ENCODE measurements around the gene TIAM1. TPM values are rescaled to one million over a fixed set of nuclear protein-coding genes. Genes with fewer than 3 reads are reported as not detected.

The TIAM1 gene
- total RNA-seq, 2 experiments from 2014 or later, result 34.9 to 38.5 TPM

DNA sequence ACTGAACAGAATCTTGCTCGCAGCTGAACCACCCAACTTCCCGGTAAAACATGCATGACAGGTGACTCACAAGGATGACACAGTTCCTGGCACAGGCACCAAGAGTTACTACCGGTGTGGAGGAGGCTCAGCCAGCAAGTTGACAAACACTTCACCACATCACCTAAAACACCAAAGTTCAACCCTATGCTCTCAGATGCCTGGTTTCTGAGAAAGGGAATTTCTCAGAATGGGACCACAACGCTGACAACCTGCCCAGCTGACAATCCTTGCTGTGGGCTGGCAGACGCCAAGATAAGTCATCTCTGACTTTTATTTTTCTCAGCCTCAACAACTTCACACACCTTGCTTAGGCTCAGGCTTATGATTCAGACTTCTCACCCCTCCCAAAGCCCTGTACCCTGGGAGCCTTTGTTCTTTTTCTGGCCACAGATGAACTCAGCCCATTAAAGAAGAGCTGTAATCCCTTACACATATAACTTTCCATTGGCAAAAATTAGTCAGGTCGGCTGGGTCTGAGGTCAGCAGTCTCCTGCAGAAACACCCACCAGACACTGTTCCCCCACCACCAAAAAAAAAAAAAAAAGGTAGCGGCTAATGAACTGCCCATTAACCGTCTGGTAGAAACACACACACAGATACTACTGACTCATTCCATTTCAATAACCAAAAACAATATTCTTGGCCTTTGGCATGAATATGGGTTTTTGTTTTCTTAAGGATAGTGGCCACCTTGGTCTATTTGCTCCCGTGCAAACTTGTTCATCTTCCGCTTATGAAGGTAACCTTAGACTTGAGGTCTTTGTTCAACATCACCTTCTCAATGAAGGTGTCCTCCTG is 10.8 kb upstream of the TIAM1 start:
- H3K27ac Mint-ChIP-seq, result peak overlapping the region; percentile 74
- intact Hi-C loops (cut with micrococcal nuclease), result loop anchor here (2.0 to 5.0 kb wide), 2 partner anchors 28 to 158 kb away; no protein-coding TSS in a partner anchor
- peaks cover 9% of the 10 kb centered on the region for H3K36me3 Mint-ChIP-seq (ENCODE audit: low read depth)
- POLR2A ChIA-PET, result interaction anchor here (0.6 to 3.6 kb wide), 10 partner anchors 9 to 174 kb away, joined by 3 to 26 read pairs (median 4); partner anchors contain the start of gene TIAM1
- TF ChIP-seq, protein P1, sequence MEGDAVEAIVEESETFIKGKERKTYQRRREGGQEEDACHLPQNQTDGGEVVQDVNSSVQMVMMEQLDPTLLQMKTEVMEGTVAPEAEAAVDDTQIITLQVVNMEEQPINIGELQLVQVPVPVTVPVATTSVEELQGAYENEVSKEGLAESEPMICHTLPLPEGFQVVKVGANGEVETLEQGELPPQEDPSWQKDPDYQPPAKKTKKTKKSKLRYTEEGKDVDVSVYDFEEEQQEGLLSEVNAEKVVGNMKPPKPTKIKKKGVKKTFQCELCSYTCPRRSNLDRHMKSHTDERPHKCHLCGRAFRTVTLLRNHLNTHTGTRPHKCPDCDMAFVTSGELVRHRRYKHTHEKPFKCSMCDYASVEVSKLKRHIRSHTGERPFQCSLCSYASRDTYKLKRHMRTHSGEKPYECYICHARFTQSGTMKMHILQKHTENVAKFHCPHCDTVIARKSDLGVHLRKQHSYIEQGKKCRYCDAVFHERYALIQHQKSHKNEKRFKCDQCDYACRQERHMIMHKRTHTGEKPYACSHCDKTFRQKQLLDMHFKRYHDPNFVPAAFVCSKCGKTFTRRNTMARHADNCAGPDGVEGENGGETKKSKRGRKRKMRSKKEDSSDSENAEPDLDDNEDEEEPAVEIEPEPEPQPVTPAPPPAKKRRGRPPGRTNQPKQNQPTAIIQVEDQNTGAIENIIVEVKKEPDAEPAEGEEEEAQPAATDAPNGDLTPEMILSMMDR (IDR thresholded peaks at IDR 0.05), result no peak
- peaks cover 10% of the 10 kb centered on the region for H3K9me3 Mint-ChIP-seq
- CTCF ChIA-PET, result interaction anchor here (0.9 to 1.8 kb wide), 3 partner anchors 9 to 160 kb away, joined by 3 to 7 read pairs (median 6); partner anchors contain the start of gene TIAM1
- H3K4me3 Mint-ChIP-seq, result peak overlapping the region; percentile 41
- peaks cover 44% of the 10 kb centered on the region for H3K4me1 Mint-ChIP-seq (ENCODE audit: low read depth)
- ATAC-seq, result peak; percentile 90
- H3K27me3 Mint-ChIP-seq, result no peaks in the 10 kb centered on the region
- peak; percentile 88 for DNase-seq

DNA sequence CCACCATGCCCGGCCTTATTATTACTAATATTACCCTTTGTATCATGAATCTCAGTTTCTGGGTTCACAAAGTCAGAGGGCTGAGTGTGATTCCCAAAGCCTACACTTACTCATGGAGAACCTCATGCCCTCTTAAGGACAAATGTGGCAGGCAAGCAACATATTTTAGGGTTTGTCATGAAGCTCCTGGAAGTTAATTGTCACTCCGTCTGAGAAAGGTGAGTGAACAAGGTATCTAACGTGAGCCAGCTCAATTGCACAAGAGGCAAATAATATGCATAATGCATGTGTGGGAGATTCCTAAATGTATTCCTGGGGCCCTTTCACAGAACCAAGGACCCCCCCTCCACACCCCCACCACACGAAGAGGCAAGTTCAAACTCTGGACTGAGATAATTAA is 10.1 kb upstream of the TIAM1 start:
- peak; percentile 1 for ATAC-seq
- ChIA-PET CTCF (interaction anchor here (0.9 to 1.8 kb wide), 5 partner anchors 10 to 159 kb away, joined by 3 to 7 read pairs (median 5); partner anchors contain the start of gene TIAM1), POLR2A (interaction anchor here (1.2 to 3.6 kb wide), 7 partner anchors 11 to 173 kb away, joined by 4 to 26 read pairs (median 5); partner anchors contain the start of gene TIAM1)
- H3K4me1 Mint-ChIP-seq (ENCODE audit: low read depth), result peaks cover 47% of the 10 kb centered on the region
- intact Hi-C loops (cut with micrococcal nuclease), result loop anchor here (2.0 to 5.0 kb wide), 2 partner anchors 27 to 157 kb away; no protein-coding TSS in a partner anchor
- peaks cover 6% of the 10 kb centered on the region for H3K36me3 Mint-ChIP-seq (ENCODE audit: low read depth)
- H3K4me3 Mint-ChIP-seq, result peak overlapping the region; percentile 41
- H3K27me3 Mint-ChIP-seq, result no peaks in the 10 kb centered on the region
- peaks cover 8% of the 10 kb centered on the region for H3K9me3 Mint-ChIP-seq
- no peak for DNase-seq
- peak overlapping the region; percentile 74 for H3K27ac Mint-ChIP-seq
- TF ChIP-seq, protein P1 (IDR thresholded peaks at IDR 0.05), result no peak

DNA sequence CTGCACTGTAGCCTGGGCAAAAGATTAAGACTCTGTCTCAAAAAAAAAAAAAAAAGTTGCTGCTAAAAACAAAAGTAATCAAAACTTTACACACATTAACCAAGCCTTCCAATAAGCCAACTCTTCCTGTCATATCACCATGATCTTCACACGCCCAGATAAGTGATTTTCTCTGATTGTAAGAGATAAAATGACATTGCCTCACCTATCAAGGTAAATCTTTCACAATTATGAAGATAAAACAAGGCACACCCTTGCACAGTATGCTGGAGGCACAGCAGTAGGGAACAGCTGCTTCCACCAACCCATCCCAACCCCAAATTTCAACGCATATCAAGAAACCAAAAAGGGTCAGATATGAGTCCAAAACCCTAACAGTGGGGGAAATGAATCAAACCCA is 8.8 kb upstream of the TIAM1 start:
- Mint-ChIP-seq H3K9me3 (peaks cover 8% of the 10 kb centered on the region), H3K4me1 (ENCODE audit: low read depth) (peaks cover 49% of the 10 kb centered on the region), H3K36me3 (ENCODE audit: low read depth) (peaks cover 6% of the 10 kb centered on the region), H3K27me3 (no peaks in the 10 kb centered on the region), H3K4me3 (no peak overlapping the region), H3K27ac (peak overlapping the region; percentile 13)
- CTCF ChIA-PET, result interaction anchor here (1.0 to 1.8 kb wide), 3 partner anchors 11 to 202 kb away, joined by 4 to 5 read pairs (median 4); no protein-coding TSS in a partner anchor
- intact Hi-C loops (cut with micrococcal nuclease), result loop anchor here (5.0 kb wide), 1 partner anchor 156 kb away; no protein-coding TSS in a partner anchor
- ATAC-seq, result no peak
- no peak for DNase-seq
- POLR2A ChIA-PET, result interaction anchor here (0.6 to 3.6 kb wide), 4 partner anchors 10 to 208 kb away, joined by 3 to 26 read pairs (median 4); partner anchors contain the start of gene TIAM1
- TF ChIP-seq, protein P1 (IDR thresholded peaks at IDR 0.05), result no peak

DNA sequence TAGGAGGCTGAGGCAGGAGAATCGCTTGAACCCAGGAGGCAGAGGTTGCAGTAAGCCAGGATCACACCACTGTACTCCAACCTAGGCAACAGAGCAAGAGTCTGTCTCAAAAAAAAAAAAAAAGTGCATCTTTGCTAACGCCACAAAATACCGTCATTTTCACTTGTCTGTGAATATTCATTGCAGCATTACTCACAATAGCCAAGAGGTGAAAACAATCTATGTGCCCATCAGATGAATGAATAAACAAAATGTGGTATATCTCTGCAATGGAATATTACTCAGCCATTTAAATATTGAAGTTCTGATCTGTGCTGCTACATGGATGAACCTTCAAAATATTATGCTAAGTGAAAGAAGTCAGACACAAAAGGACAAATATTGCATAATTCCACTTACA is 7.9 kb upstream of the TIAM1 start:
- H3K4me1 Mint-ChIP-seq (ENCODE audit: low read depth), result peaks cover 49% of the 10 kb centered on the region
- no peaks in the 10 kb centered on the region for H3K27me3 Mint-ChIP-seq
- intact Hi-C loops (cut with micrococcal nuclease), result loop anchor here (5.0 kb wide), 1 partner anchor 155 kb away; no protein-coding TSS in a partner anchor
- TF ChIP-seq, protein P1 (IDR thresholded peaks at IDR 0.05), result no peak
- peaks cover 6% of the 10 kb centered on the region for H3K36me3 Mint-ChIP-seq (ENCODE audit: low read depth)
- peaks cover 8% of the 10 kb centered on the region for H3K9me3 Mint-ChIP-seq
- no peak for DNase-seq
- no peak overlapping the region for H3K4me3 Mint-ChIP-seq
- peak overlapping the region; percentile 25 for H3K27ac Mint-ChIP-seq
- CTCF ChIA-PET, result no interaction called here
- POLR2A ChIA-PET, result interaction anchor here (1.6 to 3.6 kb wide), 2 partner anchors 9 to 11 kb away, joined by 4 to 26 read pairs; partner anchors contain the start of gene TIAM1
- ATAC-seq, result no peak
